Measurements from ENCODE around the gene IRAG1.

GRCh38 chr11:10678101-10678500 lies 15.5 kb downstream of the IRAG1 start:
- no peak for TF ChIP-seq SIN3A (IDR thresholded peaks at IDR 0.05; ENCODE audit: borderline replicate concordance, insufficient read depth, low read length)
- TF ChIP-seq POLR2AphosphoS5 (IDR thresholded peaks at IDR 0.05; ENCODE audit: low read depth, low read length): no peak
- no peak for TF ChIP-seq REST (IDR thresholded peaks at IDR 0.05; ENCODE audit: insufficient read depth in 1 of 2, low read depth in 2 of 2, low read length in 2 of 2)
- TF ChIP-seq FOXP2 (optimal IDR thresholded peaks at IDR 0.05; ENCODE audit: borderline replicate concordance, extremely low read depth, extremely low read length, insufficient read depth): no peak
